Cardiac fibroblast (primary cell): Measurements from ENCODE around the gene FAM20C.

ENCODE experiments used
- DNase-seq, 2 donors: peaks; one replicate each; pipeline versions ENCODE4 v3.0.0 to v3.0.0-alpha.2; 2010; ENCODE audit warnings: low read depth in 2 of 2
- H3K4me3 ChIP-seq, 2 donors: replicated peaks in 1 of 2; 1 replicate in 1 of 2; 2 replicates in 1 of 2; pipeline ENCODE4 v1.5.1; 2011; ENCODE audit warnings: low read depth in 2 of 2, low read length in 2 of 2, mild to moderate bottlenecking in 2 of 2, moderate library complexity in 1 of 2
- TF ChIP-seq, protein P1 (sequence below): IDR thresholded peaks from one replicate; pipeline ENCODE4 v1.5.1; 2011; ENCODE audit warnings: low read depth, mild to moderate bottlenecking, low read length, inconsistent platforms

Gene FAM20C

DNA sequence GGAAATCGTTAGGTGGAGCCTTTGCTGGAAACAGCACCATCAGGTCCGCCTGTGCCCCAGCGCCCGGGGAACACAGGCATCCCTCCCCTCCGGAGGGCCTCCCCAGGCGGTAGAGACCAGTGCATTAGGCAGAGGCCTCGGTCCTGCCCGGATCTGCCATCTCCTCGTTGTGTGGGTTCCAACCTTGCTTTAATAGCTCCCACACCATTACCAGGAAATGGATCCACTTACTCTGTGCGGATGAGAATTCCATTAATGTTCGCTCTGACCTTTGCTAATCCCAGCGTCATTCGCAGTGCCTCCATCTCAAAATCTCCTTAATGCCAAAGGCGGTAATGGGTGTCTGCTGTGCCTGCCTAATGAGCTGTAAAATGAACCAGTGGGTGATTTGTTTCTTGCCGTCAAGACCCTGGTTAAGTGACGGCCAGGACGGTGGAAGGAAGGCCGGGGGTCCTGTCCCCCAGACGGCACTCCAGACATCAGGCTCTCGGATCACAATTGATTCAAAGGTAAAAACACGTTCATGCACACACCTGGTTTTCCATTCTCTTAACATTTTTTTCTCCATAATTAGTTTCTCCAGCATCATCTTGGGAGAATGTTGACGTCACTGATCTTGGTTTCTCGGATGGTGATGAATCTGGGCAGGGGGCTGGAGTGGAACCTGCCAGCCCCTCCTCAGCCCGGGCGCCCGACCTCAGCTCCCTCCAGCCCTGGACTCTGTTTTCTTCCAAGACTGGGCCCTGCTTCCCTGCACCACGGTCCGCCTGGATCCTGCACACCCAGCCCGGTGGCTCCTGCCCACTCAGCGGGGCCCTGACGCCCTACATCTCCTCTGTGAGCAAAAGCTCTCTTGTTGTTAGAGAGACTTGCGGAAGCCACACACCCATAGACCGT is 22.8 kb upstream of the FAM20C start:
- TF ChIP-seq, protein P1, sequence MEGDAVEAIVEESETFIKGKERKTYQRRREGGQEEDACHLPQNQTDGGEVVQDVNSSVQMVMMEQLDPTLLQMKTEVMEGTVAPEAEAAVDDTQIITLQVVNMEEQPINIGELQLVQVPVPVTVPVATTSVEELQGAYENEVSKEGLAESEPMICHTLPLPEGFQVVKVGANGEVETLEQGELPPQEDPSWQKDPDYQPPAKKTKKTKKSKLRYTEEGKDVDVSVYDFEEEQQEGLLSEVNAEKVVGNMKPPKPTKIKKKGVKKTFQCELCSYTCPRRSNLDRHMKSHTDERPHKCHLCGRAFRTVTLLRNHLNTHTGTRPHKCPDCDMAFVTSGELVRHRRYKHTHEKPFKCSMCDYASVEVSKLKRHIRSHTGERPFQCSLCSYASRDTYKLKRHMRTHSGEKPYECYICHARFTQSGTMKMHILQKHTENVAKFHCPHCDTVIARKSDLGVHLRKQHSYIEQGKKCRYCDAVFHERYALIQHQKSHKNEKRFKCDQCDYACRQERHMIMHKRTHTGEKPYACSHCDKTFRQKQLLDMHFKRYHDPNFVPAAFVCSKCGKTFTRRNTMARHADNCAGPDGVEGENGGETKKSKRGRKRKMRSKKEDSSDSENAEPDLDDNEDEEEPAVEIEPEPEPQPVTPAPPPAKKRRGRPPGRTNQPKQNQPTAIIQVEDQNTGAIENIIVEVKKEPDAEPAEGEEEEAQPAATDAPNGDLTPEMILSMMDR = no peak
- DNase-seq = no peak
- H3K4me3 ChIP-seq = no peak overlapping the region

DNA sequence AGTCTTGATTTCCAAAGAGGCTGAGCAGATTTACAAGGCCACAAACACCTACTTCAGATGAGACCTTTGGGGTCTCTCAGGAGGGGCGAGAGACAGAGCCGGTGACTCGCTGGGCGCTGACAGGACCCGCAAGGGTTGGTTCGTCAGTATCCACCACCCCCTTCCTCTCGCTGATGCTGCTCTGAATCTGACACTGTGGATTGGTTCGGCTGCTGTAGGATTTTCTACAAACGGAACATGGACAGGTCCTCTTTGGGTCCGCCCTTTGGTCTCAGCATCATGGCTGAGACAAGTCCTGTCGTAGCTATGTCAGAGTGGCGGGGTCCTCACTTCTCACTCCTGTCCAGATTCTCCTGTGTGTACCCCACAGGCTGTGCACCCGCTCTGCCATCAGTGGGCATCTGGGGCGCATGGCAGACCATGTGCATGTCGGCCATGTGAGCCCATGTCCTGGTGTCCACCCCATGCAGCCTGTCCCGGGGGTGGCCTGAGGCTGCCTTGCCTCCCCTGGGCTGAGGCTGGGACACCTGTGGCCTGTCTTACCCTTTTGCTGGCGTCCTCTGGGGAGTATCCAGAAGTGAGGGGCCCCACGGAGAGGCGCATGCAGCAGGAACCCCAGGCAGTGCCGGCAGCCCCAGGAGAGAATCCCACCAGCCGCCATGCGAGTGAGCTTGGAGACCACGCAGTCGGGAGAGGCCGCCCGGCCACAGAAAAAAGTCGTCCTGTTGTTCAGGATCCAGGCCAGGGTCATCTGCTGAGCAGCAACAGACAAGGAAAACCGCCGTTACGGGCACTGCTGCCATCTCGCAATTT is 21.6 kb upstream of the FAM20C start:
- H3K4me3 ChIP-seq = no peak overlapping the region
- no peak for DNase-seq
- TF ChIP-seq, protein P1 = no peak

DNA sequence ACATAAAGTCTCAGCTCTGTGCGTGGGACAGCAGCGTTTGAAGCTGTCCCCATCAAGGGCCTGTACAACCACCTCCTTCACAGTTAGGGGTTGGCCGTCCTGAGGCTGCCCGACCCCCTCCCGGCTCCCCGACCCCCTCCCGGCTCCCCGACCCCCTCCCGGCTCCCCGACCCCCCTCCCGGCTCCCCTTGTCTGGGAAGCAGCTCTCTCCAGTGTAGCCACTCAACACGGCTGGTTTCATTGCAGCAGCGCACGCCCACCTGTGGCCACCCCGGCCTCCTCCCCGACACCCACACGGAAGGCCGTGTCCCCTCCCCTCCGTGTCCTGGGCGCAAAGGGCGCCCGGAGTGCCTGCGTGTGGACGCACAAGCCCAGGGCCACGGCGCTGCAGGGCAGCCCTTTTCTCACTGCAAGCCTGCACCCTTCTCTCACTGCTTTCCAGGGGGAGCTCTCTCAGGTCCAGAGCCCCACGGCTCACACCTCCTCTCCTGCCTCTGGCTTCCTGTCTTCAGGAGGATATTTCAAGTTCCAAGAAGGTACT is 20.9 kb upstream of the FAM20C start:
- DNase-seq = no peak
- TF ChIP-seq, protein P1 = no peak

DNA sequence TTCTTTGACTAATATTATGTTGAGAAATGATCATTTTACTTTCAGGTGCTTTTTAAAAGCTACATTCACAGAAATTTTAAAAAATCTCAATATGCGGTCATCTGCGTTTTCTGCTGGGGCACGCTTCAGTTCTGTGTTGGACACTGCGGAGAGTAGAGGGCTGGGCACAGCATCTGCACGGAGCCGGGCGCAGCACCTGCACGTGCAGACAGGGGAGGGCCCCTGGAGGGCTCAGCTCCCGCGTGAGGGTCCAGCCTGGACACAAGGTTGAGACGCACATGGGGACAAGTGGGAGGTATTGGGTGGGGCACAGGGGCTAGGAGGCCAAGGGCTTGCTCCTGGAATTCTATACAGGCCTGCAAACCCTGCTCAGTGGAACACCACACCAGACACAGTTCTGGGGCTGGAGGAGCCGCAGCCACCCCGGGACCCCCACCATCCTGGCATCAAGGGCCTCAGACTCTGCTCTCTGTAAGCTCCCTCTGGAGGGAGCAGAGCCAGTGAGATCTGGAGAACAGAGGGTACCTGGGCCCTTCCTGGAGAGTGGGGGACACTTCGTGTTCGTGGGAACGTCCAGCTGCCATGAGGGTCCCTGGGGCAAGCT is 20.4 kb upstream of the FAM20C start:
- TF ChIP-seq, protein P1 = no peak
- no peak overlapping the region for H3K4me3 ChIP-seq
- DNase-seq = no peak

More for the DNA sequence above, 20.9 kb upstream of the FAM20C start:
- no peak overlapping the region for H3K4me3 ChIP-seq

DNA sequence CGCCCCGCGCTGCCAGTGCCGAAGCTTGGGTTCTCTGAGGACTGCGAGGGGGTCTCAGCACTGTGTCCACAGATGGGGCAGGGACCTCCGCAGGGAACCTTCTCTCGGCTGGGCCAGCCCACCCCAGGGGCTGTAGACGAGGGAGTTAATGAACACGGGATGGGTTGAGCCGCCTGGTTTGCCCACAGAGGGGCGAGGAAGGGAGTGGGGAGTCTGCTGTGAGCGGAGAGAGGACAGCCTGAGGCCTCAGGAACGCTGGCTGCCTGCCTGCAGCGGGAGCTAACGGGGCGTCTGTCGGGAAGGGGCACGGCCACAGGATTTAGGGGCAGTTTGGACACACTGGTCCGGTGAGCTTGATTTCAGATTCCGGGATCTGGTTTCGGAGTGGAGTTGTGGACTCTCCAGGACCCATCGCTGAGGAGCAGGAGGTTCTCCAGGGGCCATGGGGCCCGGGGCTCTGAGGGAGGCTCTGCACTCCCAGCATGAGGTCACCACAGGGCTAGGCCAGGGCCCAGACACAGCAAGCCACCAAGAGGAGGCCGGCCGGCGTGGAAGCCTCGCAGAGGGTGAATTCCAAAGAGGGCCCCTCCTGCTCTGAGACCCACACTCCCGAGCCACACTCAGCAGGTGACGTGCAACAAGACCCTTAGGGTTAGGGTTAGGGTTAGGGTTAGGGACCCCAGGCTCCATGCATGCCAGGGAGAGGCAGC is 19.0 kb upstream of the FAM20C start:
- H3K4me3 ChIP-seq = no peak overlapping the region
- no peak for DNase-seq
- TF ChIP-seq, protein P1 = no peak

DNA sequence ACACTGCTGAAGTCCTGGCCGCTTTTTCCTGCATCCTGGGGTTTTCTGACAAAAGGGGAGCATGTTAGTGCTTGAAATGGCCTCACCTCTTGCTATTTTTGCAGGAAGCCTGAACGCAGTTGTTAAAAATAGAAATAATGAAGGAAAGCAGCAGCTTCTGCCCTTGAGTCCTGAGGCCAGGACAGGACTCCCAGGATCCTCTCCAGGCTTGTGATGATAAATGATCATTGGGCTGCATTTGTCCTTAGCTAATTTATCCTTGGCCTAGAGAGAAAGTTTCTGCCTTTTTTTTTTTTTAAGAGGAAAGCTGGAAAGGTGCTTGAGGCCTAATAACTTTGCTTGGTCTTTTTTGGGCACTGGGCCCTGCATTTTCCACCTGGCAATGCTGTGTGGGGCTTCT is 17.7 kb upstream of the FAM20C start:
- TF ChIP-seq, protein P1 = no peak
- no peak overlapping the region for H3K4me3 ChIP-seq
- no peak for DNase-seq
